Neutrophil (primary cell): ENCODE measurements around the gene ZNF283.
"Not testable (repeated sequence)": the region's sequence is repeated elsewhere in the genome, so short reads cannot be mapped to it uniquely, and the experiment has no call there.

Source experiments
- H3K27ac ChIP-seq: fragments of 200-600 bp; sonication (generic); 2 replicates; pipeline ENCODE4 v1.5.1; 2016; ENCODE audit warnings: mild to moderate bottlenecking, moderate library complexity
- H3K27me3 ChIP-seq: fragments of 200-600 bp; sonication (generic); 2 replicates; pipeline ENCODE4 v1.6.0; 2016; ENCODE audit warnings: mild to moderate bottlenecking
- H3K36me3 ChIP-seq: fragments of 200-600 bp; sonication (generic); 2 replicates; pipeline ENCODE4 v1.5.1; 2017
- H3K4me1 ChIP-seq, 2 experiments: fragments of 200-600 bp in 1 of 2; sonication (generic) in 1 of 2; 1 replicate in 1 of 2; 2 replicates in 1 of 2; pipeline versions ENCODE4 v1.5.1 to v1.6.1; 2013 to 2016; ENCODE audit warnings: low read depth in 1 of 2, low read length in 1 of 2, mild to moderate bottlenecking in 1 of 2, moderate library complexity in 1 of 2; ENCODE audit not compliant: control insufficient read depth in 1 of 2, insufficient read depth in 1 of 2
- H3K4me3 ChIP-seq, 2 experiments: fragments of 200-600 bp in 1 of 2; sonication (generic) in 1 of 2; 1 replicate in 1 of 2; 2 replicates in 1 of 2; pipeline ENCODE4 v1.5.1; 2013 to 2016; ENCODE audit warnings: low read depth in 1 of 2, low read length in 1 of 2, mild to moderate bottlenecking in 1 of 2, moderate library complexity in 1 of 2
- H3K9me3 ChIP-seq: fragments of 200-600 bp; sonication (generic); 2 replicates; pipeline ENCODE4 v1.5.1; 2016
- CTCF ChIP-seq: fragments of 200-600 bp; sonication (generic); IDR thresholded peaks from 2 replicates; pipeline ENCODE4 v1.5.1; 2016; ENCODE audit warnings: antibody characterized with exemption

ZNF283 gene

GRCh38 chr19:43847884-43848283 lies 20.8 kb downstream of the ZNF283 start:
- H3K4me3 ChIP-seq = no peak overlapping the region
- H3K36me3 ChIP-seq = no peaks in the 10 kb centered on the region
- no peaks in the 10 kb centered on the region for H3K4me1 ChIP-seq
- H3K27ac ChIP-seq = no peak overlapping the region
- no peaks in the 10 kb centered on the region for H3K27me3 ChIP-seq
- peaks cover 53% of the 10 kb centered on the region for H3K9me3 ChIP-seq
- no peak for TF ChIP-seq CTCF

GRCh38 chr19:43848821-43849220 lies 21.7 kb downstream of the ZNF283 start:
- H3K36me3 ChIP-seq = no peaks in the 10 kb centered on the region
- no peak overlapping the region for H3K4me3 ChIP-seq
- peaks cover 48% of the 10 kb centered on the region for H3K9me3 ChIP-seq
- TF ChIP-seq CTCF = no peak
- no peaks in the 10 kb centered on the region for H3K27me3 ChIP-seq
- H3K4me1 ChIP-seq = no peaks in the 10 kb centered on the region
- no peak overlapping the region for H3K27ac ChIP-seq

- Histone ChIP-seq H3K4me3 (no peak overlapping the region), H3K36me3 (no peaks in the 10 kb centered on the region), H3K27ac (no peak overlapping the region), H3K27me3 (no peaks in the 10 kb centered on the region), H3K4me1 (no peaks in the 10 kb centered on the region), H3K9me3 (peaks cover 20% of the 10 kb centered on the region)
- no peak for TF ChIP-seq CTCF
Measured at GRCh38 chr19:43858174-43858573, 31.1 kb downstream of the ZNF283 start.

- H3K4me1 ChIP-seq, H3K27ac ChIP-seq, H3K4me3 ChIP-seq, H3K36me3 ChIP-seq, H3K27me3 ChIP-seq: not testable (repeated sequence)
- H3K9me3 ChIP-seq = peaks cover 11% of the 10 kb centered on the region
Measured at GRCh38 chr19:43866923-43867322, 39.8 kb downstream of the ZNF283 start.

GRCh38 chr19:43872547-43873336 lies 45.6 kb downstream of the ZNF283 start:
- Histone ChIP-seq H3K4me1 (no peaks in the 10 kb centered on the region), H3K9me3 (peaks cover 36% of the 10 kb centered on the region), H3K27ac (no peak overlapping the region), H3K36me3 (no peaks in the 10 kb centered on the region), H3K4me3 (no peak overlapping the region), H3K27me3 (no peaks in the 10 kb centered on the region)
- no peak for TF ChIP-seq CTCF

DNA sequence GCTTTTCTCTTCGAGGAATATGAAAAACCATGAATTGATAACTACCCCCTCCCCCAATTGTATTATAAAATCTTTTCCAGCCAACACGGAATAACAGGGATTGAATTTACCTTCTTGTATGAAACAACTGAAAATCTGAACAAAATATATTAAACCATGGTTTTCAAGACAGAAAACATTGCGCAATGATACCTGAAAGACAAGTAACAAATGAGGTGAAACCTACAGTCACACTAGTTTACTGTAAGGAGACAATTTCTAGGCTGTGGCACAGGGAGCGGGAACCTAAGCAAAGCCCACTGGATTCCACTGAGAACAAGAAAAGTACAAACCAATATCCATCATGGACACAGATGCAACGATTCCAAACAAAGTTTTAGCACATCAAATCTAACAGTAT lies 53.4 kb downstream of the ZNF283 start:
- no peak overlapping the region for H3K4me3 ChIP-seq
- peaks cover 10% of the 10 kb centered on the region for H3K9me3 ChIP-seq
- H3K27me3 ChIP-seq = no peaks in the 10 kb centered on the region
- H3K27ac ChIP-seq = no peak overlapping the region
- no peaks in the 10 kb centered on the region for H3K36me3 ChIP-seq
- TF ChIP-seq CTCF = no peak
- no peaks in the 10 kb centered on the region for H3K4me1 ChIP-seq
